Cardiac muscle cell (in vitro differentiated cells and primary cell): Measurements from ENCODE around the gene HOXD3. TPM values are rescaled to one million over a fixed set of nuclear protein-coding genes. Genes with fewer than 3 reads are reported as not detected.

ENCODE experiments used
- DNase-seq, 2 donors: peaks; one replicate each; pipeline versions ENCODE4 v3.0.0 to v3.0.0-alpha.2; 2010 to 2017; ENCODE audit warnings: low read depth in 1 of 2, low spot score in 1 of 2
- H3K27ac ChIP-seq: fragments of 200-600 bp; sonication (generic); 2 replicates; pipeline ENCODE4 v1.5.1; 2016
- H3K27me3 ChIP-seq: fragments of 200-600 bp; sonication (generic); 2 replicates; pipeline ENCODE4 v1.6.0; 2016; ENCODE audit warnings: control low read depth
- H3K36me3 ChIP-seq: fragments of 200-600 bp; sonication (generic); 2 replicates; pipeline ENCODE4 v1.5.1; 2016; ENCODE audit warnings: control low read depth
- H3K4me1 ChIP-seq: fragments of 200-600 bp; sonication (generic); 2 replicates; pipeline ENCODE4 v1.8.1; 2017; ENCODE audit warnings: low read depth, mild to moderate bottlenecking, mixed run types
- H3K4me3 ChIP-seq: fragments of 200-600 bp; sonication (generic); 2 replicates; pipeline ENCODE4 v1.5.1; 2016; ENCODE audit warnings: mild to moderate bottlenecking
- H3K9me3 ChIP-seq: fragments of 200-600 bp; sonication (generic); 2 replicates; pipeline ENCODE4 v1.5.1; 2017; ENCODE audit warnings: low read depth, mild to moderate bottlenecking, control low read depth
- polyA plus RNA-seq: library from polyadenylated mRNA; unstranded; fragments of >200 nt; fragmentation: Nextera tagmentation; extraction: Ambion mirVana; gene quantifications from 2 replicates; pipeline ENCODE4 v1.2.1, GENCODE V29; 2016
- total RNA-seq: library from RNA; depleted of rRNA; stranded (reverse); fragments of >200 nt; gene quantifications from 2 replicates; pipeline ENCODE4 v1.2.3, GENCODE V29; 2016
- TF ChIP-seq, protein P1 (sequence below): IDR thresholded peaks from 2 replicates; pipeline ENCODE4 v1.5.1; 2012; ENCODE audit warnings: low read depth, mild to moderate bottlenecking, low read length

Gene HOXD3
- total and polyA plus RNA-seq, 2 experiments from 2014 or later: 0.12 TPM; not detected in 1

DNA sequence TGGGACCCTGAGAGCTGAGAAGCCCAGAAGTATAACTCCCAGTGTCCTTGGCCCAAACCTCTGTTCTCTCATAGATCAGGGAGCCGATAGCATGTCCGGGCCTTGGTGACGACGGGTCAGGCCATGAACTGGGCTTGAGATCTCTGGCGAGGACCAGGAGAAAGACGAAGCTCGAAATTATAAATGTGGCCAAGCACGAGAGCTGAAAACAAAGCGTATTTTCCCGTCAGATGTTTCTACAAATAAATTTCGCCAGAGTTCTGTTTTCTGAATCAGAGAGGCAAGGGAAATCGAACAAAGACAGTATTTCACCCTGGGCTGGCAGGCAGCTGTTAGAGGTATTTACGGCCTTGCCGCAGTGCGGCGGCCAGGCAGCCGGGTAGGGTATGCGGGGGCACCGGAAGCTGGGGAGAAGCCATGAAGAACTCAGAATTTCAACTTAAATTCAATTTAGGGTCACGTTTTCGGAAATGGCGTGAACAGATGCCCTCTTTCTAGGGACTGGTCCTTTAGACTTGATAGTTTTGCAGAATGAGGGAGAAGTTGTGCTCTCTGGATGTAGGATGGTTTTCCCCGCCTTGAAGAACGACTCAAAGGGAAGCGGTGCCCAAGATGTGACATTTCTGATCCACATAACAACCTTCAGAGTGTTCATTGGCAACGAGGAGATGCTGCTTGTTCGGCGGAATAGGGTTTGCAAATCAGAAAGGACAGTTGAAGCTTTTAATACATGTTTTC, 18.0 kb upstream of the HOXD3 start:
- no peak for DNase-seq
- Histone ChIP-seq H3K27me3 (peaks cover 100% of the 10 kb centered on the region), H3K4me3 (no peak overlapping the region)

DNA sequence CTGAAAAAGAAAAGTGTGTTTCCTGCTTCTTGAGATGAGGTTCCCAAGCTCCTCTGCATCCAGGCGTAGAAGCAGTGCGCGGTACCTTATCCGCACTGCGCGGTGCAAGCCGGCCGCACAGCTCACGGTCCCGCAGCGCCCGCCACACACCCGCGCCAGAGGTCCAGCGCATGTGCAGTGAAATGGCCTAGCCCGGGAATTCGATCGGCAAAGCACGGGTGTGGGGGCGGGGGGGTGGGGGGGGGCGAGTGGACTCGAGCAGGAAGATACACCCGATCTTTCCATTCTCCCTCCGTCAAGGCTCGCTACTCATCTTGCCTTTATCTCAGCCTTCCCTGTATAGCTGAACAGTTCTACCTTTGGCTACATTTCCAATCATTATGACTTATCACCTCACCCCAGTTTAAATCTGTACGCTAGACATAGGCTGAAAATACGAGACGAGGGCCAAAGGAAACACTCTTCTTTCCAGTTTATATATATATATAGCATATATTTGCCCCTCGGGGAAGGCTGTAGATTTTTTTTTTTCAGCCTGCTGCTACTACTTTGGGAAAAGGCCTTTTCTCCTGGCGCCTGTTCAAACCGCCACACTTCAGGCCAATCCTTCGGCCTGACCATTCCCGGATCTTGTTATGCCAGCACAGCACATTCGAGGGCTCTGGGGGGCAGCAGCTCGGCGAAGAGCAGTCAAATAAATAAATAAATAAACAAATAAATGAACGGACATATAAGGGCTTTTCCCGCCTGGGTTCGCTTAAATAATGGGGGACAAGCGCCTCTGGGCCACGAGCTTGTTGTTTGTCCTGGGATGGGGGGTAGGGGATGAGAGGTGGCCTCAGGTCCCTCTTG, 17.2 kb upstream of the HOXD3 start:
- TF ChIP-seq, protein P1, sequence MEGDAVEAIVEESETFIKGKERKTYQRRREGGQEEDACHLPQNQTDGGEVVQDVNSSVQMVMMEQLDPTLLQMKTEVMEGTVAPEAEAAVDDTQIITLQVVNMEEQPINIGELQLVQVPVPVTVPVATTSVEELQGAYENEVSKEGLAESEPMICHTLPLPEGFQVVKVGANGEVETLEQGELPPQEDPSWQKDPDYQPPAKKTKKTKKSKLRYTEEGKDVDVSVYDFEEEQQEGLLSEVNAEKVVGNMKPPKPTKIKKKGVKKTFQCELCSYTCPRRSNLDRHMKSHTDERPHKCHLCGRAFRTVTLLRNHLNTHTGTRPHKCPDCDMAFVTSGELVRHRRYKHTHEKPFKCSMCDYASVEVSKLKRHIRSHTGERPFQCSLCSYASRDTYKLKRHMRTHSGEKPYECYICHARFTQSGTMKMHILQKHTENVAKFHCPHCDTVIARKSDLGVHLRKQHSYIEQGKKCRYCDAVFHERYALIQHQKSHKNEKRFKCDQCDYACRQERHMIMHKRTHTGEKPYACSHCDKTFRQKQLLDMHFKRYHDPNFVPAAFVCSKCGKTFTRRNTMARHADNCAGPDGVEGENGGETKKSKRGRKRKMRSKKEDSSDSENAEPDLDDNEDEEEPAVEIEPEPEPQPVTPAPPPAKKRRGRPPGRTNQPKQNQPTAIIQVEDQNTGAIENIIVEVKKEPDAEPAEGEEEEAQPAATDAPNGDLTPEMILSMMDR: no peak
- peak in 1 of 2 donors; percentile 28 for DNase-seq

More for the DNA sequence above, 18.0 kb upstream of the HOXD3 start:
- no peaks in the 10 kb centered on the region for H3K9me3 ChIP-seq
- H3K27ac ChIP-seq: no peak overlapping the region
- TF ChIP-seq, protein P1: no peak
- H3K4me1 ChIP-seq: no peaks in the 10 kb centered on the region
- no peaks in the 10 kb centered on the region for H3K36me3 ChIP-seq

DNA sequence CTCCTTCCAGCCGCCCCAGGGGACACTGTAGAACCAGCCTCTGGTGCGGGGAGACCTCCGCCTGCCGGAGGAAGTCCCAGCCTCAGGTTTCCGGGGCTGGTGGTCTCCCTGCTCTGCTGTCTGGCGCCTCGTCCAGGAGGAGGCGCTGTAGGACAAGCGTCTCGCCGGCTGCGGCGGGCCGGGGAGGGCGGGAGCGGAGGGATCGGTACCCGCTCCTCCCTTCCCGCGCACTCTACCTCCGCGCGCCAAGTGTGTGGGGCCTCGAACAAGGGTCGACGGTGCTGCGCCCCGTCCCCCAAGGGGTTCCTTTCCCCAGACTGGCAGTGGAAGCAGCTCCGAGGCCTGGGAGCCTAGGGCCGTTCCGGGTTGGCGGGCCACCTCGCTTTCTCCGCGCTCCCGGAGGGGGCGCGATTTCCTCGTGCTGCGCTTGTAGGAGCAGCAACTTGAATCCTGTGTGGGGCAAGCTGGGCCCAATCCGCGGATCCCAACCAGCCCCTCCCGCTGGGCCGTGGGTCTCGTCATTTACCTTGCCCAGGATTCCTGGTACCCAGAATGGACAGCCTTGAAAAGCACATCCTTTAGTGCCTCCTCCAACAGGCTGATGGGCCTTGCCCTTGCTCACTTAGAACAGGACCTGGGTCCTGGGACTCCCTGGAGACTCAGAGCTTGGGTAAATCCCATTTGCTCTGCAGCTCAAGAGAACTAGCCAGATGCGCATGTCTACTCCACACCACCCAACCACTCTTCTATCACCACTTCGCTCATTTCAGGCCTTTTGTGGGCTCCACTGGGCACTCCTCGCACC, 16.4 kb upstream of the HOXD3 start:
- Histone ChIP-seq H3K27me3 (peaks cover 100% of the 10 kb centered on the region), H3K9me3 (no peaks in the 10 kb centered on the region), H3K27ac (no peak overlapping the region), H3K4me3 (peak overlapping the region; percentile 47), H3K36me3 (no peaks in the 10 kb centered on the region), H3K4me1 (no peaks in the 10 kb centered on the region)
- peak; percentile 78 to 83 for DNase-seq
- TF ChIP-seq, protein P1: peak; percentile 79

More for the DNA sequence above, 17.2 kb upstream of the HOXD3 start:
- H3K27ac ChIP-seq: no peak overlapping the region
- peaks cover 100% of the 10 kb centered on the region for H3K27me3 ChIP-seq
- H3K4me3 ChIP-seq: peak overlapping the region; percentile 47
- no peaks in the 10 kb centered on the region for H3K4me1 ChIP-seq
- no peaks in the 10 kb centered on the region for H3K9me3 ChIP-seq
- H3K36me3 ChIP-seq: no peaks in the 10 kb centered on the region

DNA sequence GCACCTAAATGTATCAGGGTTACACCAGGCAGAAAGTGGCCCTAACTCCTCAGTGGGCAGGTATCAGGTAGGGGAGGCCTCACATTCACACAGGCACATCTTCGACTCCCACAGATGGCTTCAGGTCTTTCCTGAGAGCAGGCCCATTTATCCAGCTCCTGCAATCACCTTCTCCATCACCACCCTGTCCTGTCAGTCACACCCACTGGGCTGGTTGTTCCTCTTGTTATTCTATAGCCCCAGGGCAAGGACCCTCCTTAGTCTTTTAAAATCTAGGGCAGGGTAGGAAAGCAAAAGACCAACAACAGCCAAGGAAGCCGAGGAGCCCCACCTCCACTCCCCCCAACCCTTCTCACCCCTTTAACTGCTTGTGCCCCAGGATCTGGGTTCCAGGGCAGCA, 14.8 kb upstream of the HOXD3 start:
- peaks cover 100% of the 10 kb centered on the region for H3K27me3 ChIP-seq
- no peak for DNase-seq
- TF ChIP-seq, protein P1: no peak
- no peak overlapping the region for H3K27ac ChIP-seq
- no peaks in the 10 kb centered on the region for H3K9me3 ChIP-seq
- no peak overlapping the region for H3K4me3 ChIP-seq
- no peaks in the 10 kb centered on the region for H3K36me3 ChIP-seq
- H3K4me1 ChIP-seq: no peaks in the 10 kb centered on the region
